GM12875 (cell line): ENCODE data around the gene INPP5A.

Experiments
- H3K4me3 ChIP-seq: one replicate; pipeline ENCODE4 v1.5.1; 2011; ENCODE audit warnings: low read depth, low read length, control low read depth
- TF ChIP-seq, protein P1 (sequence below): IDR thresholded peaks from 2 replicates; pipeline ENCODE4 v1.5.1; 2011; ENCODE audit warnings: low read depth, mild to moderate bottlenecking, control low read depth, inconsistent platforms, low read length, moderate library complexity, borderline replicate concordance; ENCODE audit not compliant: insufficient read depth

The INPP5A gene

DNA sequence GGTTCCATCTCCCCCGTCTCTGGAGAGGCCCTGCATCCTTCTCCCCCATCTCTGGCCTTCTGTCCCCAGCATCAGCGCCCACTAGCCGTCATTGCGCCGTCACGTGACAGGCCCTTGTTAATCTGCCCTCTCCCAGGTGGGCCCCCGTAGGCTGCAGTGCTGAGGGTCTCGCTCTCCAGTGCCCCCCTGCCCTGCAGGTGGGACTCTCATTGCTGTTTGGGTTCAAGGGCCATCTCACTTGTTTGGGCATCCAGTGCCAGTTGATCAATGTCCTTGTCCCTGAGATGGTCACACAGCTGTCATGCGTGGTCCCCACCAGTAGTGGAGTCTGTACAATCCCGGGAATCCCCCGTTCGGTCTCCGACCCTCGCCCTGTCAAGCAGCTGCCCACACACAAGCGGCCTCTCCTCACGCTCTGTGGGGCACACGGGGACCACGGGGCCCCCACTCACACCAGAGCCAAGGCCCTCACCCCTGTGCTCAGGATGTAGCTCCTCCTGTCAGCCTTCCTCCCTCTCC lies 114.0 kb downstream of the INPP5A start:
- H3K4me3 ChIP-seq, result no peak overlapping the region
- TF ChIP-seq, protein P1, sequence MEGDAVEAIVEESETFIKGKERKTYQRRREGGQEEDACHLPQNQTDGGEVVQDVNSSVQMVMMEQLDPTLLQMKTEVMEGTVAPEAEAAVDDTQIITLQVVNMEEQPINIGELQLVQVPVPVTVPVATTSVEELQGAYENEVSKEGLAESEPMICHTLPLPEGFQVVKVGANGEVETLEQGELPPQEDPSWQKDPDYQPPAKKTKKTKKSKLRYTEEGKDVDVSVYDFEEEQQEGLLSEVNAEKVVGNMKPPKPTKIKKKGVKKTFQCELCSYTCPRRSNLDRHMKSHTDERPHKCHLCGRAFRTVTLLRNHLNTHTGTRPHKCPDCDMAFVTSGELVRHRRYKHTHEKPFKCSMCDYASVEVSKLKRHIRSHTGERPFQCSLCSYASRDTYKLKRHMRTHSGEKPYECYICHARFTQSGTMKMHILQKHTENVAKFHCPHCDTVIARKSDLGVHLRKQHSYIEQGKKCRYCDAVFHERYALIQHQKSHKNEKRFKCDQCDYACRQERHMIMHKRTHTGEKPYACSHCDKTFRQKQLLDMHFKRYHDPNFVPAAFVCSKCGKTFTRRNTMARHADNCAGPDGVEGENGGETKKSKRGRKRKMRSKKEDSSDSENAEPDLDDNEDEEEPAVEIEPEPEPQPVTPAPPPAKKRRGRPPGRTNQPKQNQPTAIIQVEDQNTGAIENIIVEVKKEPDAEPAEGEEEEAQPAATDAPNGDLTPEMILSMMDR, result no peak

DNA sequence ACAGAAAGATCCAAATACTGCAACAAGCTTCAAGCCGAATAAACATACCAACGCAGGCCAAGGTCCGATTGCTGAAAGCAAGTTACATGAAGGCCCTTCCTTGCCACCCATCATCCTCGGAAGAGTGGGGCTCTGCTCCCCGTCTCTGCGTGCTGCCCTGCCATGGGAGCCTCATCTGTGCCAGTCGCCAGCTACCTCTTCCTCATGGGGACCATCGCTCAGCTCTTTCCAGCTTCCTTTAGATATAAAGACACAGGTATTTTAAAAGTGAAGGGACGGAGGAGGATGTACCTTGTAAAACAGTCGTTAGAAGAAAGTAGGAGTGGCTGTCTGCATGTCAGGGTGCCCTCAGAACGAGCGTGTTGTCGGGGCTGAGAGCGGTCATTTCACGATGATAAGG lies 114.9 kb downstream of the INPP5A start:
- TF ChIP-seq, protein P1, result no peak
- H3K4me3 ChIP-seq, result no peak overlapping the region

DNA sequence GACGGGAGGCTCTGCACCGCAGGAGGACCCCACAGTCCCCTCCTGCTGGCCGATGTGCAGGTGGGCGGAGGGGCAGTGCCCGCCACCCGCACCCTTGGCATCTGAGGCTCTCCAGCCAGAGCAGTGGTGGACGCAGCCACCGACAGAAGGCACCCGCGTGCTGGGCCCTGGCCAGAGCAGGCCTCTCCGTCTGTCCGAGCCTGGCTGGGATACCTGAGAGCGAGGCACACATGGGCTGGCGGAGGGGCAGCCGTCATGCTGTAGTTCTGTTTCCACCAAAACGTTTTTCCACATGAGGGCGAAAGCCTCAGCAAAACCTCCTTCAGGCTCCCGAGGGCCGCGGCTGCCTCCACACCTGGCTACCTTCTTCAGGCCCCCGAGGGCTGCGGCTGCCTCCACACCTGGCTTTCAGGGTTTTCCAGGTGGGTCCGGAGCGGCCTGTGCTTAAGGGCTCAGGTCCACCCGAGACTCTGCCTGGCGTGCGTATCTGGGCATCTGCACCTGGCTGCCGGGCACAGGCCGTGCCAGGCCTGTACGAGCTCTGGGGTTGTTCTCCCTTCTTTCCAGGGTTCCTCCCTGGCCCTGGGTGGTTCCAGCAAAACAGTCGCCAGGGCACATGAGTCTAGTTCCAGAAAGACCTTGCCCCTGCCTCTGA lies 115.5 kb downstream of the INPP5A start:
- TF ChIP-seq, protein P1, result no peak

DNA sequence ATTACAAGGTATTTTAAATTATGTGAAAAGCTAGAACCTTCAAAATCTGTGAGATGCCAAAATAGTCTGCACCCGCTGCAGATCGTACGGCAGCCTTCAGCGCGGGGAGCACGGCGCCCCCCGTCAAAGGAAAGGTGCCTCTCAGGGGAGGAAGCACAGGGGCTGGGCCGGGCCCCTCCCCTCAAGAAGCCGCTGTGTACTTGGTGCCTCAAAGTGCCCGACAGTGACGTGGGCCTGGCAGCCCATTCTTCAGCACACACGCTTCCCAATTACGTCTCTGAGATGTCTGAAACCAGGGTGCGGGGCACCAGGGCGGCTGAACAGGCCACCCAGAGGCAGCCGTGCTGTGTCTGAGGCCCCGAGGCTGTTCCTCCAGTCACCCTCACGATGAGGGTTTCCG lies 116.1 kb downstream of the INPP5A start:
- TF ChIP-seq, protein P1, result no peak
- H3K4me3 ChIP-seq, result no peak overlapping the region

More for the DNA sequence above, 115.5 kb downstream of the INPP5A start:
- H3K4me3 ChIP-seq, result no peak overlapping the region

DNA sequence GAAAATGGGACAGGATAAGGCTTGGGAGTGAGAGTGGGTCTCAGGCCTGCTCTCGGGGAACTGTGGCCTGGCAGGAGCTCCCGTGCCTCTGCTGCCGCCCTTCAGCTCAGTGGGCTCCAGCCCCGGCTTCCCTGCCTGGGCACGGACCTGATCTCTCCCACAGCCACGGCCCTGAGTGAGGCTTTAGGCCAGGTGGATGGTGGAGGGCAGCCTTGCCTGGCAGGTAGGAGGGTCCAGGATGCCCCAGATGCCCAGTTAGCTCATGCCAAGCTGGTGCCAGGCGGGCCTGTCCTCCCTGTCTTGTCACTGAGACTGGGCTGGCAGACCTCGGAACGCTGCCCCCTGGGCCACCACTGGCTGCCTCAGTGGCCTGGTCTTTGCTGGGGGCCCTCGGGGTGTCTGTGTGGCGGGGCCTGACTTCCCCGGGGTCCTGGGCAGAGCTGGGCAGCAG lies 116.6 kb downstream of the INPP5A start:
- TF ChIP-seq, protein P1, result no peak
- H3K4me3 ChIP-seq, result no peak overlapping the region

DNA sequence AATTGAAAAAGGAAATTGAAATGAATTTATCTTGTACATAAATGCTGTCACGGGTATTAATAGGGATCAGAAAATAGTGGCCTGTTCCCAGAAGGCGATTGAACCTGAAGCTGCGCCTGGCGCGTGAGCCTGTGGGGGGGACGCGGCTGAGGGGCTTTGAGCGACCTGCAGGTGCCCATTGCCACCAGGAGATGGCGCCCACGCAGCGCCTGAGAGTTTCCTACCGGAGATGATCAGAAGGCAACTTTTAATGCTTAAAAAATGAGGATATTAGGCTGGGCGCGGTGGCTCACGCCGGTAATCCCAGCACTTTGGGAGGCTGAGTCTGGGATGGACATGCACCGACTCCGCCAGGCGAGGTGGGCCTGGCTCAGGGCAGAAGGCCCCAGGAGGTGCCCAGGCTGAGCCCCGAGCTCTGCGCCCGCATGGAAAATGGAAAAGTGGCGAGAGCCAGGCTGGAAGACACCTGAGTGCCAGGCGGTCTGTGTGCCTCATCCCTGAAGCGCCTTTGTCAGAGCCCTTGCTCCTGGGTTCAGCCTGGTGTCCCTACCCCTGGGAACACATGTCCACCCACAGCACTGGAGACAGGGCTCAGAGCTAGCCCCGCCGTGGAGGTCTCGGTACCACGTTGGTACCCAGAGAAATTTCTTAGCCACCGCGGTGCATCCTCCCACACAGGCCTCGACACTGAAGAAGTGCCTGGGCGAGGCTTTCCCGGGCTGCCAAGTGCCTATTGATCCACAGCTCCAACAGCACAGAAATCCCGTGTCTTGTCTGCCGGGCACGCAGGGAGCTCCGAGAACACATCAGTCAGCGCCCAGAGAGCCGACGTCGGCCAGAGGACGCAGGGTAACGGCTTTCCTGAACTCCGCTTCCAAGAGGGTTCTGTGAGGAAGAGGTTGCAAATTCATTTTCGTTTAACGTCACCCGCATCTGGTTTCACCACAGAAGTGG lies 117.4 kb downstream of the INPP5A start:
- H3K4me3 ChIP-seq, result no peak overlapping the region
- TF ChIP-seq, protein P1, result peak; percentile 84

DNA sequence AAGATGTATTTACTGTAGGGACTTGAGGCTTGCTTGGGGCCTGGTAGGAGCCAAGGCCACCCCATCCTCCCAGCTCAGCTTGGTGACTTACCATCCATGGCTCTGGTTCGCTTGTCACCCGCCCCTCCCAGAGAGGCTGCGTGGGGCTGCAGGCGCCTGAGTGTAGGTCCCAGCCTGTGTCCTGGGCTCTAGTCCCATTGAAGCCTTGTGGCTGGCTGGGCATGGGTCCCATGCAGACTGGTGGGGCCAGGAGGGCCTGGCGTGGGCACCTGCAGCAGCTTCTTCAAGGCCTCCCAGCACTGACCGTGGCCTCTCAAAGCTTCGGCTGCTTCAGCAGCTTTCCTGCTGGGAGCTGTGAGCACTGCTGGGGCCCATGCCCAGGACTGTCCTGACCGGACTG lies 118.1 kb downstream of the INPP5A start:
- TF ChIP-seq, protein P1, result no peak
- no peak overlapping the region for H3K4me3 ChIP-seq
